ENCODE data around the gene LPAR3.

The LPAR3 gene

GRCh38 chr1:84857906-84858305, 35.1 kb downstream of the LPAR3 start:
- DNase-seq (ENCODE audit: low spot score) = no peak

GRCh38 chr1:84856726-84857270, 36.2 kb downstream of the LPAR3 start:
- no peak for DNase-seq (ENCODE audit: low spot score)

- DNase-seq (ENCODE audit: low spot score) = no peak
These were observed 37.0 kb downstream of the LPAR3 start for GRCh38 chr1:84855691-84856630.

- DNase-seq (ENCODE audit: low spot score) = no peak
These were observed 37.8 kb downstream of the LPAR3 start for GRCh38 chr1:84855168-84855567.

- DNase-seq (ENCODE audit: low spot score) = peak; percentile 85
These were observed 39.0 kb downstream of the LPAR3 start for GRCh38 chr1:84853741-84854721.

- DNase-seq (ENCODE audit: low spot score) = no peak
These were observed 41.2 kb downstream of the LPAR3 start for GRCh38 chr1:84851839-84852238.

- DNase-seq (ENCODE audit: low spot score) = no peak
These were observed 43.5 kb downstream of the LPAR3 start for GRCh38 chr1:84849357-84849975.

- DNase-seq (ENCODE audit: low spot score) = peak; percentile 94
These were observed 45.5 kb downstream of the LPAR3 start for GRCh38 chr1:84847253-84848250.

GRCh38 chr1:84846387-84846786, 46.6 kb downstream of the LPAR3 start:
- no peak for DNase-seq (ENCODE audit: low spot score)

- no peak for DNase-seq (ENCODE audit: low spot score)
These were observed 47.6 kb downstream of the LPAR3 start for GRCh38 chr1:84845357-84845756.

GRCh38 chr1:84844094-84844493, 48.9 kb downstream of the LPAR3 start:
- no peak for DNase-seq (ENCODE audit: low spot score)

- DNase-seq (ENCODE audit: low spot score) = no peak
These were observed 50.2 kb downstream of the LPAR3 start for GRCh38 chr1:84842748-84843231.

GRCh38 chr1:84841971-84842370, 51.0 kb downstream of the LPAR3 start:
- DNase-seq (ENCODE audit: low spot score) = no peak

GRCh38 chr1:84840346-84840745, 52.7 kb downstream of the LPAR3 start:
- DNase-seq (ENCODE audit: low spot score) = no peak

- DNase-seq (ENCODE audit: low spot score) = no peak
These were observed 53.5 kb downstream of the LPAR3 start for GRCh38 chr1:84839544-84839943.

GRCh38 chr1:84836145-84836544, 56.9 kb downstream of the LPAR3 start:
- no peak for DNase-seq (ENCODE audit: low spot score)

- no peak for DNase-seq (ENCODE audit: low spot score)
These were observed 57.8 kb downstream of the LPAR3 start for GRCh38 chr1:84835169-84835568.

- no peak for DNase-seq (ENCODE audit: low spot score)
These were observed 58.5 kb downstream of the LPAR3 start for GRCh38 chr1:84834419-84835064.

- DNase-seq (ENCODE audit: low spot score) = no peak
These were observed 59.8 kb downstream of the LPAR3 start for GRCh38 chr1:84833194-84833593.

GRCh38 chr1:84830136-84830535, 62.9 kb downstream of the LPAR3 start:
- no peak for DNase-seq (ENCODE audit: low spot score)
